ENCODE results near the gene FOXK2.

- TF ChIP-seq EZH2 (IDR thresholded peaks at IDR 0.05) (no peak), POLR2AphosphoS5 (IDR thresholded peaks at IDR 0.05; ENCODE audit: borderline replicate concordance, low read depth, low read length) (no peak), FOXP2 (optimal IDR thresholded peaks at IDR 0.05; ENCODE audit: control extremely low read depth, extremely low read length, insufficient read depth) (no peak)
Measured at GRCh38 chr17:82614095-82614631, 94.6 kb downstream of the FOXK2 start.
